Forelimb muscle (tissue), 1 donor: Measurements from ENCODE around the gene CIAO2A. TPM values are rescaled to one million over a fixed set of nuclear protein-coding genes. Genes with fewer than 3 reads are reported as not detected.
"Not testable (repeated sequence)": the region's sequence is repeated elsewhere in the genome, so short reads cannot be mapped to it uniquely, and the experiment has no call there.

Source experiments
- DNase-seq: peaks from one replicate; pipeline ENCODE4 v3.0.0-alpha.2; 2013; ENCODE audit warnings: low read depth
- polyA plus RNA-seq: library from polyadenylated mRNA; unstranded; fragments of 120-200 nt; gene quantifications from one replicate; pipeline ENCODE4 v1.2.1, GENCODE V29; 2013; ENCODE audit not compliant: insufficient read length

CIAO2A gene
- polyA plus RNA-seq, 1 donor: 43.6 TPM

GRCh38 chr15:64071931-64072765 is 21.5 kb downstream of the CIAO2A start:
- no peak for DNase-seq

- DNase-seq: no peak
These were observed 22.4 kb downstream of the CIAO2A start for GRCh38 chr15:64070965-64071851.

GRCh38 chr15:64070106-64070505 is 23.5 kb downstream of the CIAO2A start:
- no peak for DNase-seq

GRCh38 chr15:64068133-64068532 is 25.5 kb downstream of the CIAO2A start:
- no peak for DNase-seq

DNA sequence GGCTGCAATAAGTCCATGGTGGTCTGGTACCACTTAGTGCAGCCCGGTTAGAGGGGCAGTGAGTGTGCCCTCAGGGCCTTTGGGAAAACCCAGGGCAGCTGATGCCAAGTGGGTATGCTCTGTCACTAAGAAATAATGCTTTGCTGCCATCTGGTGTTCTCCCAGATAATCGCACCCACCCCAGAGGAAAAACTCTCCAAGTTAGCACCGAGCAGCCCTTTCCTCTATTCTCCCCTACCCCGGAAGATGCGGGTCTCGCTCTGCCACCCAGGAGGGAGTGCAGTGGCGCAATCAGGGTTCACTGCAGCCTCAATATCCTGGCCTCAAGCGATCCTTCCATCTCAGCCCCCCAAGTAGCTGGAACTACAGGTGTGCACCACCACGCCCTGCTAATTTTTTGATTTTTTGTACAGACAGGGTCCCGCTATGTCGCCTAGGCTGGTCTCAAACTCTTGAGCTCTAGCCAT is 26.0 kb downstream of the CIAO2A start:
- DNase-seq: peak; percentile 29

DNA sequence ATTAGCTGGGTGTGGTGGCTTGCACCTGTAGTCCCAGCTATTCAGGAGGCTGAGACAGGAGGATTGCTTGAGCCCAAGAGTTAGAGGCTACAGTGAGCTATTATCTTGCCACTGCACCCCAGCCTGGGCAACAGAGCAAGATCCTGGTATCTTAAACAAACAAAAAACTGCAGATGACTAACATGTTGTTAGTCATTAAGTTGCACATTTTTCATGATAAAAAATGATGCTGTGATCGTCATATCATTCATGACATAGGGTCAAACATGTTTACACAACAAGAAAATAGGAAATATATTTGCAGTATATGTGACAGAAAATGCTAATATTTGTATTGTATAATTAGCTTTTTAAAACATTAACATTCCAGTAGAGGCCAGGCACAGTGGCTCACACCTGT is 27.2 kb downstream of the CIAO2A start:
- DNase-seq: no peak

GRCh38 chr15:64060716-64061115 is 32.9 kb downstream of the CIAO2A start:
- DNase-seq: no peak

DNA sequence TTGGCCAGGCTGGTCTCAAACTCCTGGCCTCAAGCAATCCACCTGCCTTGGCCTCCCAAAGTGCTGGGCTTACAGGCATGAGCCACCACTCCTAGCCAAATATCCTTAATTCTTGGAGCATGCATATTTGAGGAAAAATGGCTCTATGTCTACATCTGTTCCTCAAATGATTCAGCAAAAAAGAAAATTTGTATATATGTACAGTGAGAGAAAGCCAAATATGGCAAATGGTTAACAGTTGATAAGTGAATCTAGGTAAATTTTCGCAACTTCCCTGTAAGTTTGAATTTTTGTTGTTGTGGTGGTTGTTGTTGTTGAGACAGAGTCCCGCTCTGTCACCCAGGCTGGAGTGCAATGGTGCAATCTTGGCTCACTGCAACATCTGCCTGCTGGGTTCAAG is 34.5 kb downstream of the CIAO2A start:
- DNase-seq: not testable (repeated sequence)

DNA sequence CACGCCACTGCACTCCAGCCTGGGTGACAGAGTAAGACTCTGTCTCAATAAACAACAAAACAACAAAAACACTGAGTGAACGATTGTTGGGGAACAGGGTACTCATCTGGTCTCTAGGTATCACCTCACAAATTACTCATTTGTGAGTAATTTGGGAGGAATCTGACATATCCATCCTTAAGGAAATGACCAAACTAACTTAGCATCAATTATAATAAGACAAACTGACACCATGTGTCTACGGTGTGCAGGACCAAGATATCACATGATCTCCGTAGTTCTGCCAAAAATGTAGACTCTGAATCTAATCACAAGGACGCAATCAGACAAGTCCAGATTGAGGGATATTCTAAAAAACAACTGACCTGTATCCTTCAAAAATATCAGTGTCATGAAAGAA is 35.4 kb downstream of the CIAO2A start:
- DNase-seq: no peak

- not testable (repeated sequence) for DNase-seq
These were observed 40.0 kb downstream of the CIAO2A start for GRCh38 chr15:64053674-64054073.

DNA sequence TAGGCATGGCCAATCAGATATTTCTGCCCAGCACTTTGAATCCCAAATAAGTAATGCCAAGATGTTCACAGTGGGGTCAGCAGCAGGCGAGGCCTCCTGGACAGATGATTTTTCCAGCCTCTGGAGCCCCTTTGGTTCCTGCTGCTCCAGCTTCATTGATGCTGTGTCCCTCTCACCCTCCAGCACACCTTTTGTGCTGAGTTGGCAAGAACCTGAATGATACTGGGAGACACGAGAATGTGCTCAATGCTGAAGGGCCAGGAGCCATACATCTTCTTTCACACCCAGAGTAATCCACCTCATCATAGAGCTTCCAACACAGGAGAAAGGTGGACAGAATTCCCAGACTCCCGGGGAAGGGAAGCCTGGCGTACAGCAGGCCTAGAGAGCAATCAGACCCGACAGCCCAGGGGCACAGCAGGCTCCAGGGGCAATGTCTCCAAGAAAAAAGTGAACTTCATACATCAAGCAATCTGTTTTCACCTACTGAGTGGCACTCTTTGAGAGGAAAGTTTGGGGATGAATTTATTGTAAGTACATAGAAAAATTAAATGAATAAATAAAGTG is 40.6 kb downstream of the CIAO2A start:
- no peak for DNase-seq

DNA sequence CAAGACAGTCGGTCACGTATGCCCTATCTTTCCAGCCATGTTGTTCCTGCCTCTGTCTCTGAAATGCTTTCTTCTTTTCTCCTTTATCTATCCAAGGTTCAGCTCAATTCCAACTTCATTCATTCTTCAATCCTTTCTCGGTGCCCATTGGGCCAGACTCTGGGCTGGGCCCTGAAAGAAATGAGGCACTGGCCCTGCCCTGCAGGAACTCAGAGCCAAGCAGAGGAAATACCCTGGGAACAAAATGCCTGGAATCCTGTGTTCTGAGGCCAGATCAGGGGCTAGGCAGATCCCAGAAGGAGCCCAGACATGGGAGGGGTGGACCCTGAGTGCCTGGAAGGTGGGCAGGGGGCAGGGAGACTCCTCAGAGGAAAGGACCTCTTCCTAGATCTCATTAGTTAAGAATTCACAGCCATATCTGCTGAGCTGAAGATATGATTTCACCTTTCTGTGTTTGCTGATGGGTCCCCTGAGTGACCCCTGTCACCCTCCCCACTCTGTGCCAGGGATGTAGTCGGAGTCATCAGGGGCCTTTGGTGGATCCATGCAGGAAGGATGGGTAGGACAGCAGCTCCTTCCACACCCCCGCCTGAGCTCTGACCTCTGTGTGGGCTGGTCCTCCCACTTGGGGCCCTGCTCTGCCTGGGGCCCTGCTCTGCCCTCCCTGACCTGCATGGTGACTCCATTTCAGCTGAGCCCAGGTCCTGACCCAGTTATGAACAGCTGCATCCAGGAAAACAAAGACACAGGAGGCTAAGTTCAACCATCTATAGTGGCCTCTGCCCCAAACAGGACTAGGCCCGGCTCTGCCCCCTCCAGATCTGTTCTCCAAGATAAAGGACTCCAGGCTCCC is 42.0 kb downstream of the CIAO2A start:
- no peak for DNase-seq

- no peak for DNase-seq
These were observed 42.6 kb downstream of the CIAO2A start for GRCh38 chr15:64051093-64051402.

DNA sequence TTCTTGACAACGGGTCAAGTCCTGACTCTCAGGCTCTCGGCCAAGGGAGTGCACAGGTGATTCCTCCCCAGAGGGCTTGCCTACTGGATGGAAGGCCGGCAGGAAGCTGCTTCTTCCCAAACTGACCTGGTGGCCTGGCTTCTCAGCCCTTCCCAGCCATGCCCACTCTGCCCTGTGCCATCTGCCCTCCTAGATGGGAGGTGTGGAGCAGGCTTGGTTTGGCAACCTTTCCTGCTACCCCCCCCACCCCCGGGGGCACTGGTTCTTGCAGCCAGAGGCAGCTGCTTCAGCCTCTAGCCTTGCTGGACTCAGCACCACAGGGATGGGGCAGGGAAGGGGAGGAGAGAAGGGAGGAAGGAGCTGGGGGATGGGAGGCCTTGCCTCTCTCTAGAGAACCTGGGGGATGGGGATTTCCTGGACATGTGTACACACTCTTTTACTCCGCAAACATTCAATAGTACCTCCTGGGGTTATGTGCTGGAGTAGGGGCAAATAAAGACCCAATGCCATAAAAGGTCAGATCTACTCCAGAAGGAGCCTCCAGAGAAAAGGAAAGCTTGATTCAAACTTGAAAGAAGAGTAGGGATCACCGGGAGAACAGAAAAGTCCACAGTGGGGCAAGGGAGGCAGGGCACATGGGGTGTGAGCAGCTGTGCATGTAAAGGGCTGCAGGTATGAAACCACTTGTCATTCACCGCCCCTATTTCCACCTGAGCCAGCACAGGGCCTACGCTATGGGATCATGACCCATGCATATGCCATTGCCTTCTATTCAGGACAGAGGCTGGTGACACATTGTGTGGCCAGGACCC is 43.2 kb downstream of the CIAO2A start:
- DNase-seq: no peak

DNA sequence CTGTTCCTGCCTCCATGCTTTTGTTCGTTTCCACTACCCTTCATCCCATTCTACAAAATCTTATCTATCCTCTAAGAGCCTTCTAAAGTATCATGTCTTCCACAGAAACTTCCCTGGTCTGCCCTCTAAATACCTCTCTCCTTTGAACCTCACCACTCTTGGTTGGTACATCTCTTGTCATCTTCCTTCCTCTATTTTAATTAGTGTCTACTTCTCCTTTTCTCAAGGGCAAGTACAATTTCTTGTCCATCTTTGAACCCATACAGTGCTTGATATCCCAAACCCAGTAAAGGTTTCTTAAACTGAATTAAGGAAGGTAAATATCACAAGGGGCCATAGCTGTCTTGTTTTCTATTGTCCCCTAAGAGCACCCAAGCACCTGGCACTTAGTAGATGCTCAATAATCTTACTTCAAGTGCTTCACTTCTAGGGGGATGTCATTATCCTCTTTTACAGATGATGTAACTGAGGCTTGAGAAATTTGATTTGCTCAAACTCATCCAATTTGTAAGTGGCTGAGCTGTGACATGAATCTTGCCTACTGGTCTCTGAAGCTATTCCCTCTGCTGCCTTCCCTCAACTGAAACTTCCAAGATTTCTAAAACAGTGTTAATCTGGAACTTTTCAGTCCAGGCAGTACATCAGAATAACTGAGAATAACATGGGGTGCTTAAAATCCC is 44.7 kb downstream of the CIAO2A start:
- DNase-seq: no peak

DNA sequence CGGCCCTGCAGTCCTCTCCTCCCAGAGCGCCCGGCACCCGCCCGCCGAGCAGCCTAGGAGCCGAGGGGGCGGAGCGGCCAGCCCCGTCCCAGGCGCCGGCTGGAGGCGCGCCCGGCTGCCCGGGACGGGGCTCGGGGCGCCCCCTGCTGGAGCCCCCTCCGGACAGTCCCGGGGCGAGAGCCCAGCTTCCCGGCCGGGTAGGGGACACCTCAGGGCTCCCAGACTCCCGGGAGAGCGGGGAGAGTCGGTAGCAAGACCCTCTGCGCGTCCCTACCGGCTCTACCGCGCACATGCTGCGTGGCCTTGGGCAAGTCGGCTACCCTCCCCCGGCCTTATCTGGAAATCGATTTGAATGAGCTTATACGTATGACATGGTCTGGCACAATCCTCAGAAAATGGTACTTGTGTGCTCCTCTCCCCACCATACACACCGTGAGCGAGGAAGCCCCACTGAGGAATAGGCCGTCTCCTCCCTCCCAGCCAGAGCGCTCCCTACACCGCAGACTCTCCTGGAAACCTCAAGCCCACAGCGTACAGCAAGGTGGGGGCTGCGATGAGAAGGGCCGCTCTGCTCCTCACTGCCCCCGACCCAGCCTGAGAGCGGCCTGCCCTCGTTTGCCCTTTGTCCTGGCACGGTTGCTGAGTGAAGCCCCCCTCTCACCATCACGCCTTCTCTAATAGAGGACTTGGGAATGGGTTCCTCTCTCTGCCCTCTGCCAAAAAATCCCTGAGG is 47.1 kb downstream of the CIAO2A start, which contains the start of gene DAPK2:
Gene DAPK2, minus strand, starts transcription at position 65 of the 733 bp plus-strand sequence. CDS start 6,224 bp downstream, outside the sequence.
- DNase-seq: no peak

DNA sequence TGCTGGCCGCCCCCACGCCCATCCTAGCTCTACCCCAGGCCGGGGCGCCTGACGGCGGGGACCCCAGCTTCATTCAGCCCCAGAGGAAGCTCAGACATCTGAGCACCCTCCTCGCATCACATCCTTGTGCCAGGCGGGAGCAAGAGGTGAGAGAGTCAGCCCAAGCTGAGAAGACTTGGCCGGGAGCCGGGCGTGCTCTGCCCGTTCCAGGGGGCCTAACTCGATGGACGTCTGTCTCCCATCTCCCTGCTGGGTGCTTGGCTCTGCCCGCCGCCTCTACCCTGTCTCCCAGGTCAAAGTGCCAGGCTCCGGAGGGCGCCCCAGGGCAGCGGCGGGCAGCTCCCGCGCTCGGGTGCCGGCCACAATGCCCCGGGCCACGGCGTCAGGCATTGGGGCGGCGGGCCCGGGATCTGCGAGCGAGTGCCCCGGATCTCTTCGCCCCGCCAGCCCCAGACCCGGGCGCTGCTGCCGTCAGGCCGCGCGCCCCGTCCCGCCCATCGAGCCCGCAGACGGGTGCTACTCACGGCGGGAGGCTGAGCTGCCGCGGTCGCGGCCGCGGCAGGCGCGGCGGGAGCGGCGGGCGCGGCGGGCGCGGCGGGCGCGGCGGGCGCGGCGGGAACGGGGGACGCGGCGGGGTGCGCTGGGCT is 47.7 kb downstream of the CIAO2A start:
- DNase-seq: no peak

GRCh38 chr15:64045101-64045435 is 48.6 kb downstream of the CIAO2A start:
- DNase-seq: no peak
